Measurements from ENCODE around the gene CCPG1. TPM values are rescaled to one million over a fixed set of nuclear protein-coding genes. Genes with fewer than 3 reads are reported as not detected.
A peak's percentile ranks its signal among the peaks of the same experiment; 100 is the strongest.

Gene CCPG1
- total and polyA plus RNA-seq, 10 of the 15 experiments (the other 5 are each of a cell fraction or from before 2014, with no cell fraction given): 5.1 to 15.8 (median 10.0) TPM

GRCh38 chr15:55318588-55319494 lies 89.3 kb downstream of the CCPG1 start, which contains the start of the genes PIGB and PIGBOS1 (continued):
- TF ChIP-seq MXI1 (IDR thresholded peaks at IDR 0.05; ENCODE audit: low read depth, low read length) (no peak), CHD4 (IDR thresholded peaks at IDR 0.05) (no peak), MTA3 (IDR thresholded peaks at IDR 0.05; ENCODE audit: borderline replicate concordance, low read length) (0 out of 2 replicates have a peak, but pooled peaks have one; percentile 12), ZNF687 (IDR thresholded peaks at IDR 0.05) (peak; percentile 80), NFYB (IDR thresholded peaks at IDR 0.05; ENCODE audit: insufficient read depth, low read depth, low read length) (no peak), BCL3 (IDR thresholded peaks at IDR 0.05; ENCODE audit: borderline replicate concordance, insufficient read depth, low read depth, low read length, poor library complexity, severe bottlenecking) (peak; percentile 6), YBX1 (IDR thresholded peaks at IDR 0.05) (no peak), ZNF24 (IDR thresholded peaks at IDR 0.05) (peak; percentile 56), MTA2 (IDR thresholded peaks at IDR 0.05; ENCODE audit: low read depth) (peak; percentile 57), NR2F1 (conservative IDR thresholded peaks at IDR 0.05) (no peak; the same call in 1 of the 2 replicates), USF1 (IDR thresholded peaks at IDR 0.05; ENCODE audit: borderline replicate concordance, extremely low read length, insufficient read depth, low read depth, low read length) (no peak), CBX5 (IDR thresholded peaks at IDR 0.05; ENCODE audit: low read depth) (0 out of 2 replicates have a peak, but pooled peaks have one; percentile 28), TARDBP (IDR thresholded peaks at IDR 0.05; ENCODE audit: borderline replicate concordance) (no peak), MYC (IDR thresholded peaks at IDR 0.05; ENCODE audit: insufficient read depth, insufficient read length, insufficient replicate concordance, low read length, severe bottlenecking) (no peak), TCF12 (IDR thresholded peaks at IDR 0.05; ENCODE audit: low read depth, low read length) (0 out of 2 replicates have a peak, but pooled peaks have one; percentile 25)
- TF ChIP-seq, protein P1, sequence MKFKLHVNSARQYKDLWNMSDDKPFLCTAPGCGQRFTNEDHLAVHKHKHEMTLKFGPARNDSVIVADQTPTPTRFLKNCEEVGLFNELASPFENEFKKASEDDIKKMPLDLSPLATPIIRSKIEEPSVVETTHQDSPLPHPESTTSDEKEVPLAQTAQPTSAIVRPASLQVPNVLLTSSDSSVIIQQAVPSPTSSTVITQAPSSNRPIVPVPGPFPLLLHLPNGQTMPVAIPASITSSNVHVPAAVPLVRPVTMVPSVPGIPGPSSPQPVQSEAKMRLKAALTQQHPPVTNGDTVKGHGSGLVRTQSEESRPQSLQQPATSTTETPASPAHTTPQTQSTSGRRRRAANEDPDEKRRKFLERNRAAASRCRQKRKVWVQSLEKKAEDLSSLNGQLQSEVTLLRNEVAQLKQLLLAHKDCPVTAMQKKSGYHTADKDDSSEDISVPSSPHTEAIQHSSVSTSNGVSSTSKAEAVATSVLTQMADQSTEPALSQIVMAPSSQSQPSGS (IDR thresholded peaks at IDR 0.05; ENCODE audit: low read length): peak; percentile 20; the same call in 1 of the 2 replicates
- TF ChIP-seq, protein P2, sequence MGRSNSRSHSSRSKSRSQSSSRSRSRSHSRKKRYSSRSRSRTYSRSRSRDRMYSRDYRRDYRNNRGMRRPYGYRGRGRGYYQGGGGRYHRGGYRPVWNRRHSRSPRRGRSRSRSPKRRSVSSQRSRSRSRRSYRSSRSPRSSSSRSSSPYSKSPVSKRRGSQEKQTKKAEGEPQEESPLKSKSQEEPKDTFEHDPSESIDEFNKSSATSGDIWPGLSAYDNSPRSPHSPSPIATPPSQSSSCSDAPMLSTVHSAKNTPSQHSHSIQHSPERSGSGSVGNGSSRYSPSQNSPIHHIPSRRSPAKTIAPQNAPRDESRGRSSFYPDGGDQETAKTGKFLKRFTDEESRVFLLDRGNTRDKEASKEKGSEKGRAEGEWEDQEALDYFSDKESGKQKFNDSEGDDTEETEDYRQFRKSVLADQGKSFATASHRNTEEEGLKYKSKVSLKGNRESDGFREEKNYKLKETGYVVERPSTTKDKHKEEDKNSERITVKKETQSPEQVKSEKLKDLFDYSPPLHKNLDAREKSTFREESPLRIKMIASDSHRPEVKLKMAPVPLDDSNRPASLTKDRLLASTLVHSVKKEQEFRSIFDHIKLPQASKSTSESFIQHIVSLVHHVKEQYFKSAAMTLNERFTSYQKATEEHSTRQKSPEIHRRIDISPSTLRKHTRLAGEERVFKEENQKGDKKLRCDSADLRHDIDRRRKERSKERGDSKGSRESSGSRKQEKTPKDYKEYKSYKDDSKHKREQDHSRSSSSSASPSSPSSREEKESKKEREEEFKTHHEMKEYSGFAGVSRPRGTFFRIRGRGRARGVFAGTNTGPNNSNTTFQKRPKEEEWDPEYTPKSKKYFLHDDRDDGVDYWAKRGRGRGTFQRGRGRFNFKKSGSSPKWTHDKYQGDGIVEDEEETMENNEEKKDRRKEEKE (IDR thresholded peaks at IDR 0.05): no peak

Data from GM12878 (cell line).